Heart right ventricle (tissue), 16 donors: Measurements from ENCODE around the gene DRAM2. TPM values are rescaled to one million over a fixed set of nuclear protein-coding genes. Genes with fewer than 3 reads are reported as not detected.
"Not testable (repeated sequence)": the region's sequence is repeated elsewhere in the genome, so short reads cannot be mapped to it uniquely, and the experiment has no call there.

Source experiments
- ATAC-seq, 8 donors: fragments of 200-7000 bp; cut with Tn5 transposase; one replicate each; pipeline ENCODE4 v1.9.1; 2020; ENCODE audit warnings: mild to moderate bottlenecking in 8 of 8, moderate library complexity in 8 of 8, moderate number of reproducible peaks in 1 of 8
- DNase-seq, 2 donors: peaks; one replicate each; pipeline ENCODE4 v3.0.0-alpha.2; 2020
- H3K27ac ChIP-seq, 10 donors: fragments of 200-600 bp; sonication (generic) in 2 of 10; one replicate each; pipeline versions ENCODE4 v1.5.0 to v1.8.0; 2020 to 2022; ENCODE audit warnings: mild to moderate bottlenecking in 3 of 10
- H3K27me3 ChIP-seq, 7 donors: fragments of 200-600 bp; one replicate each; pipeline ENCODE4 v1.8.0; 2021 to 2022; ENCODE audit warnings: mild to moderate bottlenecking in 2 of 7
- H3K36me3 ChIP-seq, 9 donors: fragments of 200-600 bp; sonication (generic) in 1 of 9; one replicate each; pipeline versions ENCODE4 v1.5.0 to v1.8.0; 2020 to 2022; ENCODE audit warnings: mild to moderate bottlenecking in 2 of 9
- H3K4me1 ChIP-seq, 9 donors: fragments of 200-600 bp; sonication (generic) in 1 of 9; one replicate each; pipeline versions ENCODE4 v1.5.0 to v1.8.0; 2020 to 2022; ENCODE audit warnings: mild to moderate bottlenecking in 4 of 9
- H3K4me3 ChIP-seq, 10 donors: fragments of 200-600 bp; sonication (generic) in 2 of 10; one replicate each; pipeline versions ENCODE4 v1.5.0 to v1.8.0; 2020 to 2022; ENCODE audit warnings: mild to moderate bottlenecking in 7 of 10, moderate library complexity in 2 of 10
- H3K9me3 ChIP-seq, 11 donors: fragments of 200-600 bp in 10 of 11; sonication (generic) in 2 of 11; one replicate each; pipeline versions ENCODE4 v1.5.0 to v1.8.0; 2013 to 2022; ENCODE audit warnings: mild to moderate bottlenecking in 2 of 11, control low read depth in 1 of 11, moderate library complexity in 1 of 11
- WGBS, 2 donors: extraction: QIAGEN DNeasy Blood & Tissue Kit; methylation state at CpG; one replicate each; pipeline ENCODE4 v1.1.7; 2013; ENCODE audit warnings: inconsistent platforms in 1 of 2; 5-methylcytosine and 5-hydroxymethylcytosine counted together
- intact Hi-C, 10 donors: fragments of 100-400 bp; cut with DNase I; formaldehyde crosslinking; loops; one replicate each; pipeline versions ENCODE4 v1.11.1 to v1.14.2; 2022
- polyA plus RNA-seq, 2 donors: library from polyadenylated mRNA; stranded (reverse); fragments of 200-250 nt; gene quantifications; one replicate each; pipeline ENCODE4 v1.2.3, GENCODE V29; 2013
- total RNA-seq, 10 donors: library from RNA; stranded (reverse); fragmentation: NEBNext Ultra II Directional in 3 of 10; extraction: Animal tissue kit (Norgen Biotek cat#: 25700) in 3 of 10; gene quantifications; one replicate each; pipeline versions ENCODE4 v1.2.1 to v1.2.4, GENCODE V29; 2021 to 2023
- TF ChIP-seq, protein P1 (sequence below), 9 donors: fragments of 200-600 bp; sonication (generic) in 2 of 9; IDR thresholded peaks; one replicate each; pipeline versions ENCODE4 v1.5.0 to v1.8.0; 2021 to 2022; ENCODE audit warnings: antibody characterized with exemption in 9 of 9, mild to moderate bottlenecking in 5 of 9, moderate library complexity in 1 of 9
- donor health status: Arrhythmogenic right ventricular cardiomyopathy.
- donor health status: ischemic (EF 13 %, LVEDD 7.1; RV severe dilation, severe dysfunction).
- donor health status: healthy with polysubstance abuse.
- donor health status: DM: no; HTN: yes; CAD: no.
- donor health status: DM: no; HTN: no; CAD: no.
- donor health status: ischemic (EF 25% LVEDD 6.9; RV normal size, moderate dysfunction).
- donor health status: ischemic (EF 25% LVEDD 5.7; RV mildly dilated, moderate dysfunction).
- donor health status: healthy.
- donor health status: DM: yes; HTN: yes; CAD: no.
- donor health status: Ischemic cardiomyopathy.
- donor health status: ischemic (EF 35%, LVEDD 5.7; RV mildly dilated, moderate dysfunction).
- donor health status: nonischemic (EF 11% LVEDD 7.7; RV severe dilation, severe dysfunction).
- donor health status: DM: yes; HTN: yes; CAD: no.
- donor health status: PGD.
- donor health status: ischemic (EF 29% LVEDD 5.4; RV normal size, mild dysfunction).
- donor health status: nonischemic (EF 23%, LVEDD 6.1; RV moderate dilation, normal function).

Gene DRAM2
- total and polyA plus RNA-seq, 12 donors: 26.7 to 49.5 (median 34.5) TPM

DNA sequence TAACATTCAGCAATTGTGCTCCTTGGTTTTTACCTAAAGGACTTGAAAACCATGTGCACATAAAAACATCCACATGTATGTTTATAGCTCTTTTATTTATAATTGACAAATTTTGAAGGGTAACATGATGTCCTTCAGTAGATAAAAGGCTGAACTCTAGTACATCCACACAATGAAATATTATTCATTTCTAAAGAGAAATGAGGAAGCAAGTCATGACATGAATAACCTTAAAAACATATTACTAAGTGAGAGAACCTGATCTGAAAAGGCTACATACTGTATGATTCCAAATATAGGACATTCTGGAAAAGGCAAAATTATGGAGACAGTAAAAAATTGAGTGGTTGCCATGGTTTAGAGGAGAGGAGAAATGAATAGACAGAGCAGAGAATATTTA lies 50.3 kb downstream of the DRAM2 start:
- ATAC-seq: no peak
- H3K27ac ChIP-seq: no peak overlapping the region

DNA sequence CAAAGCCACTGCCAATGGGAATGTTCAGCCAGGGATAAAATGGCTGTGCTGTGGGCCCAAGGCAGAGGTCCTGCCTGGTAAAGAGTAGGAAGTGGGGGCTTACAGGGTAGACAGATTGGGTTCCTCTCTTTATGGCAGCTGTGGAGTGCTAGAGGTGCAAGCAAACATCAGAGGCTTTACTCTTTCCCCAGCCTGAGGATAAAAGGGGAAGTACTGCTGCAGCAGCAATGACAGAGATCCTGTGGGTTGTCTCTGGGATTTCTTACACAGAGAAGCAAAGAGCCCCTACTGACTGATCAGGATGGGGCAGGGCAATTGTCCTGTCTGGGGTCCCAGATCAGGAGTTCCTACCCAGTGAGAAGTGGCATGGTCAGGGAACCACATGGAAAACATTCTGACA lies 54.2 kb downstream of the DRAM2 start:
- peaks cover 0 to 13% (median 0%) of the 10 kb centered on the region in 11 donors for H3K9me3 ChIP-seq
- ATAC-seq (no peak), DNase-seq (no peak)

More for the DNA sequence above, 50.3 kb downstream of the DRAM2 start:
- DNase-seq: no peak
- Histone ChIP-seq H3K36me3 (no peaks in the 10 kb centered on the region), H3K4me1 (no peaks in the 10 kb centered on the region), H3K9me3 (peaks cover 0 to 18% (median 4%) of the 10 kb centered on the region in 11 donors), H3K27me3 (no peaks in the 10 kb centered on the region), H3K4me3 (no peak overlapping the region)
- TF ChIP-seq, protein P1, sequence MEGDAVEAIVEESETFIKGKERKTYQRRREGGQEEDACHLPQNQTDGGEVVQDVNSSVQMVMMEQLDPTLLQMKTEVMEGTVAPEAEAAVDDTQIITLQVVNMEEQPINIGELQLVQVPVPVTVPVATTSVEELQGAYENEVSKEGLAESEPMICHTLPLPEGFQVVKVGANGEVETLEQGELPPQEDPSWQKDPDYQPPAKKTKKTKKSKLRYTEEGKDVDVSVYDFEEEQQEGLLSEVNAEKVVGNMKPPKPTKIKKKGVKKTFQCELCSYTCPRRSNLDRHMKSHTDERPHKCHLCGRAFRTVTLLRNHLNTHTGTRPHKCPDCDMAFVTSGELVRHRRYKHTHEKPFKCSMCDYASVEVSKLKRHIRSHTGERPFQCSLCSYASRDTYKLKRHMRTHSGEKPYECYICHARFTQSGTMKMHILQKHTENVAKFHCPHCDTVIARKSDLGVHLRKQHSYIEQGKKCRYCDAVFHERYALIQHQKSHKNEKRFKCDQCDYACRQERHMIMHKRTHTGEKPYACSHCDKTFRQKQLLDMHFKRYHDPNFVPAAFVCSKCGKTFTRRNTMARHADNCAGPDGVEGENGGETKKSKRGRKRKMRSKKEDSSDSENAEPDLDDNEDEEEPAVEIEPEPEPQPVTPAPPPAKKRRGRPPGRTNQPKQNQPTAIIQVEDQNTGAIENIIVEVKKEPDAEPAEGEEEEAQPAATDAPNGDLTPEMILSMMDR (IDR thresholded peaks at IDR 0.05): no peak
- intact Hi-C loops: no loop called here

DNA sequence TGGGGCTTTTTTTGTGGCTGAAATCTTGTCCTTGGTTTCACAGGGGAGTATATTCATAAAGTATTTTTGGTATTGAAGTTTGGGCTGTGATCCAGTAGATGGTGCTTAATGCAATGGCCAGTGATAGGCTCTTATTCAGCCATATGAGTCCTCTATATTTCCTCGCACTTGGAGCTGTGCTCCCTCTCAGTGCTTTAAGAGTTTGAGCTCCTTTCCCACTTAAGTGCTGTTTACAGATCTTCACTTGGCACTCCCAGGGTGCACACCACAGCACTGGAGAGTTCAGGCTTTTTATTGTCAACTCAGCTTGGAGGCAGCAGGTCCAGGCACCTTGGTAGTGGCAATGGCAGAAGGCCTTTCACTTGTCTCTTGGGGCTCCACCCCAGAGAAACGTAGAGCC lies 54.9 kb downstream of the DRAM2 start:
- TF ChIP-seq, protein P1 (IDR thresholded peaks at IDR 0.05): no peak
- H3K27ac ChIP-seq: no peak overlapping the region
- intact Hi-C loops: no loop called here
- H3K36me3 ChIP-seq: no peaks in the 10 kb centered on the region
- peaks cover 0 to 19% (median 0%) of the 10 kb centered on the region in 11 donors for H3K9me3 ChIP-seq
- H3K27me3 ChIP-seq: no peaks in the 10 kb centered on the region
- no peak for DNase-seq
- ATAC-seq: no peak
- H3K4me3 ChIP-seq: no peak overlapping the region
- H3K4me1 ChIP-seq: no peaks in the 10 kb centered on the region
- WGBS, 2 donors: 64 to 68% methylated on average over 2 of the region's 2 CpGs

More for the DNA sequence above, 54.2 kb downstream of the DRAM2 start:
- Histone ChIP-seq H3K4me1 (no peaks in the 10 kb centered on the region), H3K36me3 (no peaks in the 10 kb centered on the region), H3K27ac (no peak overlapping the region), H3K27me3 (no peaks in the 10 kb centered on the region), H3K4me3 (no peak overlapping the region)
- TF ChIP-seq, protein P1 (IDR thresholded peaks at IDR 0.05): no peak
- intact Hi-C loops: no loop called here

DNA sequence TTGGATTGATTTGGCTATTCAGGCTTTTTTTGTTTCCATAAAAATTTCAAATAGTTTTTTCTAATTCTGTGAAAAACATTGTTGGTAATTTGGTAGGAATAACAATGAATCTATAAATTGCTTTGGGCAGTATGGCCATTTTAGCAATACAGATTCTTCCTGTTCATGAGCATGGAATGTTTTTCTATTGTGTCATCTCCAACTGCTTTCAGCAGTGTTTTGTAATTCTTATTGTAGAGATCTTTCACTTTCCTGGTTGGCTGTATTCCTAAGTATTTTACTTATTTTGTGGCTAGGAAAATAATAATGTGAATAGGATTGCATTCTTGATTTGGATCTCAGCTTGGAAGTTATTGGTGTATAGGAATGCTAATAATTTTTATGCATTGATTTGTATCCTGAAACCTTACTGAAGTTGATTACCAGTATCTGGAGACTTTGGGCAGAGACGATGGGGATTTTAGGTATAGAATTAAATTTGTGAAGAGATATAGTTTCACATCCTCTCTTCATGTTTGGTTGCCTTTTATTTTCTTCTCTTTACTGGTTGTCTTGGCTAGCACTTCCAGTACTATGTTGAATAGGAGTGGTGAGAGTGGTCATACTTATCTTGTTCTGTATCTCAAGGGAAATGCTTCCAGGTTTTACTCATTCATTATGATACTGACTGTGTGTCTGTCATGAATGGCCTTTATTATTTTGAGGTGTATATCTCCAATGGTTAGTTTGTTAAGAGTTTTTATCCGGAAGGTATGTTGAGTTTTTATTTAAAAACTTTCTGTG lies 57.3 kb downstream of the DRAM2 start:
- no peak for DNase-seq
- Histone ChIP-seq H3K9me3 (peaks cover 0 to 37% (median 0%) of the 10 kb centered on the region in 11 donors), H3K4me3 (no peak overlapping the region), H3K4me1 (no peaks in the 10 kb centered on the region), H3K27ac (no peak overlapping the region), H3K36me3 (no peaks in the 10 kb centered on the region), H3K27me3 (no peaks in the 10 kb centered on the region)
- no peak for ATAC-seq
- WGBS, 2 donors: 75 to 82% methylated on average over 2 of the region's 2 CpGs
- TF ChIP-seq, protein P1 (IDR thresholded peaks at IDR 0.05): no peak
- intact Hi-C loops: no loop called here

DNA sequence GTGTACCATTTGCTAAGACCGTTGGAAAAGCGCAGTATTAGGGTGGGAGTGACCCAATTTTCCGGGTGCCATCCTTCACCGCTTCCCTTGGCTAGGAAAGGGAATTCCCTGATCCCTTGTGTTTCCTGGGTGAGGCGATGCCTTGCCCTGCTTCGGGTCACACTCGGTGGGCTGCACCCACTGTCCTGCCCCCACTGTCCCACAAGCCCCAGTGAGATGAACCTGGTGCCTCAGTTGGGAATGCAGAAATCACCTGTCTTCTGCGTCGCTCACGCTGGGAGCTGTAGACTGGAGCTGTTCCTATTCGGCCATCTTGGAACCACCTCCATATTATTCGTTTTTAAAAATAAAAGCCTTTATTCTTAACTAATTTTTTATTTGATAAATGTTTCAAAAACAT lies 60.6 kb downstream of the DRAM2 start:
- DNase-seq, H3K36me3 ChIP-seq, H3K27ac ChIP-seq, H3K4me3 ChIP-seq, H3K4me1 ChIP-seq, intact Hi-C loops, H3K27me3 ChIP-seq, ATAC-seq: not testable (repeated sequence)
- peaks cover 0 to 57% (median 0%) of the 10 kb centered on the region in 11 donors for H3K9me3 ChIP-seq
- WGBS, 2 donors: 92% methylated on average over 12 of the region's 12 CpGs

DNA sequence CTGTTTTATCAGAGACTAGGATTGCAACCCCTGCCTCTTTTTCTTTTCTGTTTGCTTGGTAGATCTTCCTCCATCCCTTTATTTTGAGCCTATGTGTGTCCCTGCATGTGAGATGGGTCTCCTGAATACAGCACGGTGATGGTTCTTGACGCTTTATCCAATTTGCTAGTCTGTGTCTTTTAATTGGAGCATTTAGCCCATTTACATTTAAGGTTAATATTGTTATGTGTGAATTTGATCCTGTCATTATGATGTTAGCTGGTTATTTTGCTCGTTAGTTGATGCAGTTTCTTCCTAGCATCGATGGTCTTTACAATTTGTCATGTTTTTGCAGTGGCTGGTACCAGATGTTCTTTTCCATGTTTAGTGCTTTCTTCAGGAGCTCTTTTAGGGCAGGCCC lies 62.6 kb downstream of the DRAM2 start:
- H3K4me3 ChIP-seq, H3K27ac ChIP-seq, H3K27me3 ChIP-seq, DNase-seq, ATAC-seq, H3K4me1 ChIP-seq, intact Hi-C loops, H3K36me3 ChIP-seq: not testable (repeated sequence)
- WGBS, 2 donors: 80 to 81% methylated on average over 4 of the region's 4 CpGs
- H3K9me3 ChIP-seq: peaks cover 0 to 54% (median 0%) of the 10 kb centered on the region in 11 donors
